Left forelimb (tissue), 1 donor: Measurements from ENCODE around the gene SEC24C.

Experiments used
- DNase-seq: peaks from one replicate; pipeline ENCODE4 v3.0.0-alpha.2; 2018; ENCODE audit warnings: low spot score

The SEC24C gene

GRCh38 chr10:73813333-73813732, 69.2 kb downstream of the SEC24C start:
- no peak for DNase-seq

GRCh38 chr10:73814276-73814895, 70.2 kb downstream of the SEC24C start:
- no peak for DNase-seq

- no peak for DNase-seq
These were observed 70.9 kb downstream of the SEC24C start for GRCh38 chr10:73814896-73815718.

- DNase-seq, result no peak
These were observed 71.5 kb downstream of the SEC24C start for GRCh38 chr10:73815719-73816030.

GRCh38 chr10:73816917-73817729, 73.0 kb downstream of the SEC24C start:
- DNase-seq, result no peak

- no peak for DNase-seq
These were observed 73.7 kb downstream of the SEC24C start for GRCh38 chr10:73817826-73818225.

GRCh38 chr10:73818402-73818801, 74.2 kb downstream of the SEC24C start:
- DNase-seq, result no peak

- DNase-seq, result no peak
These were observed 74.9 kb downstream of the SEC24C start for GRCh38 chr10:73819081-73819480.

GRCh38 chr10:73819513-73820093, 75.4 kb downstream of the SEC24C start:
- DNase-seq, result no peak
